GM19043 (cell line): ENCODE data around the gene PRKCD.

Experiments used
- ATAC-seq: cut with Tn5 transposase; IDR thresholded peaks from one replicate; pipeline ENCODE4 v1.9.1; 2021; ENCODE audit warnings: low read depth; ENCODE audit not compliant: unreplicated experiment

The PRKCD gene

DNA sequence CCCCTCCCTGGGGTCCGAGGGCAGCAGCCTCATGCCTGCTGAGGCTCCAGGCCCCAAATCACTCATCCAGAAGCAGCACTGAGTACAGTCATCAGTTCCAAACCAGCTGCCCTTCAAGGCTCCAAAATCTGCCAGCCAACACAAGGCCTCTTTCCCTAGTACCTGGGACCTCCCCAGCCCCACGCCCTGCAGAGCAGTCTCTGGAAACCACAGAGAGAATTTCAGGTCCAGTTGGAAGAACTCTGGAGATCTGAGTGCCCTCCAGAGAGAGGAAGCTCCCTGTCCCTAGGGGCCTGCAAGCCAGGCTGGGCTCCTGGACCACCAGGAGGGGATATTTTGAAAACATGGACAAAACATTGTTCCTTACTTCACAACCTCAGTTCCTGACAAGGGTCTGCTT lies 68.6 kb downstream of the PRKCD start:
- ATAC-seq: no peak

DNA sequence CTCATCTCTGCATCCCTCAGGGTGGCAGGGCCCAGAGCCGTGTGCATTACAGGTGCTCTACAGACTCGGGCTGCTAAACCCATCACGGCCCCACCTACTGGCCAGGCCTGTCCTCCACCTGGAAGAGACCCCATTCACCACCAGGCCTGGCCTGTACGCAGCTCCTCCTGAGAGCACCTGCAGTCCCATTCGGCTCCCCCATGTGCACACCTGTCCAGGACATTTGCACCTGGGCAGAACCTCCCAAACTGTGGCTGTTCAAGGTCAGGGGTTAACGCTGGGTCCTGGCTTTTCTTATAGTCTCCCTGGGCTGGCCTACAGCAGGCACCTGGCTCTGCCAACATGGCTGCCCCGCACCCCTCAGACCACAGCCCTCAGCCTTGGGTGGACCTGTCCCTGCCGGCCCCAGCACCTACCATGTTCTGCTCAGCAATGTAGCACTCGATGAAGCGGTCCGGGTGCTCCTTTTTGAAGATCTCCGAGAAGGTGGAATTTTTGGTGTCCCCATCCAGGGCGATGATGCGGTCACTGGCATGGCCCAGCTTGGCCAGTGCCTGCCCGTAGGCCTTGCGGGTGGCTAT lies 69.1 kb downstream of the PRKCD start:
- ATAC-seq: no peak

DNA sequence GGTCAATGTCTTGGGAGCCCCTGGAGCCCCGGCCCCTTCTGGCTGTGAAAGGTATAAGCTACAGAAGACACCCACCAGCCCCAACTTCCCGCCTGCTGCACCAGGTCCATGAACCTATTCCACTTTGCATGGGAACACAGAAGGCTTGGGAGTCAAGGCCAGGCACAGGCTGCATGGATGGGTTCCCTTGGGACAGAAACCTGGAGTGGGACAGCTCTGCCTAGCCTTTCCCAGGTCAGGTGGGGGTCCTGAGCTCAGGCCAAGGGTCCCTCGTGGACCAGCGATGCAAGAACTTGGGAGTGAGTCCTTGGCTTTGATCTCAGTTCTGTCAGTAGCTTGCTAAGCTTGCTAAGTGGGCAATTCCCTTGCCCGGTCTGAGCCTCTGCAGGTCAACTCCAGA lies 69.8 kb downstream of the PRKCD start:
- ATAC-seq: no peak

DNA sequence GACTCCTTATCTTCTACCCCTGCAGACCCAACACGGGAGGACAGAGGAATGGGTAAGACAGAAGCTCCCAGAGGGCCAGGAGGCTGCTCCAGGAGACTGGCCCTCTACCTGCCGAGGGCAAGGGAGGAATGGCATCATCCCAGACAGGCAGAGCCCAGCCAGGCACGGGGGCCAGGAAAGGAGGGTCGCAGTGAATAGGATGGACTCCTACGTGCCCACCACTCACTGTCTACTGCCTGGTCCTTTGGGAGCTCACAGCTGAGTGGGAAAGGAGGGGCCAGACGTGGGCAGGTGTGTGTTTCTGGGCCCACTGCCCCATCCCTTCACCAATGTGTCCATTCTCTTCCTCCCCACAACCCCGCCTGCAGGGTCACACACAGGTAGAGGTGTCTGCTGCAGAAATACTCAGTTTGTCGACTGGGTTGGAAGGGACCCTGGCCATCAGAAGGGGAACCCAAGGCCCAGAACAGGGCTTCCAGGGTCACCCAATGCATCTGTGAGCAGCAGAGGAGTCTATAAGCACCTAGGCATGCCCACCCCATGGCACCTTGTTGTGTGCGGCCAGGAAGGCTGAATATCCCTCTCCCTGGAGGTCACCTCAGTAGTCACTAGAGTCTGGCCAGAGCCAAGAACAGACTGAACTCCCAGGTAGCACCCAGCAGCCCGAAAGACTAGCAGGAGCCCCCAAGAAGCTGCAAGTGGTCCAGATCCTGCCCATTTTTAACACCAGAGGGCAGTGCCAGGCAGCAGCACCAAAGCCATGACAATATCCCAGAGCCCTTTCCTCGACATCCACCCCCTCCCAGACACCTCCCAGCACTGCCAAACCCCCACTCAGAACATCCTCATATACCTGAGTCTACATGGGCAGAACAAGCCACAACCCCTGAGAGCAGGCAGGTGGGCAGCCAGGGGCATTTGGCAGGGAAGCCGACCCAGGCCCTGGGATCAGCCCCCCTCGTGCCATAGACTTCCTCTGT lies 70.8 kb downstream of the PRKCD start:
- ATAC-seq: no peak

DNA sequence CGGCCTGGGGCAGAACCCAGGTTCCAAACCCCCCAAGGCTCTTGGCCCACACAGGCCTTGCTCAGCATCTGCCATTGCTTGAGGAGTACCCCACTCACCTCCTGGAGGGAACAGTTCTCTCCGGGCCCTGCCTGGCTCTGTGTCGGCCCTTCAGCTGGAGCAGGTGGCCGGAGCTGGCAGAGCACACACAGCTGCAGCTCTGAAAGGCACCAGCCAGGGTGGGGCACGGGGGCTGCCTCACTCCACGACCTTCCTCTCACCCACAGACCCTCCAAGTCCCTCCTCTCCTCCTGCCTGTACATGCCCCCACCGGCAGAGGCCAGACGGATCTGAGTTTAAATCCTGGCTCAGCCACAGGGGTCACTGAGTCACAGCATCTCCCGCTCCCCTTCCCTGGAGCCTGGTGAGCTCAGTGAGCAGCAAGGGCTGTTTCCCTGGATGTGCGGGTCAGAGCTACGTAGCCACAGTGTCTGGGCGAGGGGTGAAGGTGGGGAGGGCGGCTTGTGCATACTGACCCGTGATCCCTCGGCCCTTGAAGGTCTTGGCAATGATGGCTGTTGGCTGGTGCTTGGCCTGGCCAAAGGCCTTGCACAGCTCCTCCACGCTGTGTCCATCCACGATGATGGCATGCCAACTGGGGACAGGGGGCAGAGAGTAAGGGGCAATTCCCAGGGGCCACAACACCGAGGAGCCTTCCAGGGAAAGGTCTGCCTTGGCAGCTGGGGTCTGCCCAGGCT lies 71.8 kb downstream of the PRKCD start:
- no peak for ATAC-seq

DNA sequence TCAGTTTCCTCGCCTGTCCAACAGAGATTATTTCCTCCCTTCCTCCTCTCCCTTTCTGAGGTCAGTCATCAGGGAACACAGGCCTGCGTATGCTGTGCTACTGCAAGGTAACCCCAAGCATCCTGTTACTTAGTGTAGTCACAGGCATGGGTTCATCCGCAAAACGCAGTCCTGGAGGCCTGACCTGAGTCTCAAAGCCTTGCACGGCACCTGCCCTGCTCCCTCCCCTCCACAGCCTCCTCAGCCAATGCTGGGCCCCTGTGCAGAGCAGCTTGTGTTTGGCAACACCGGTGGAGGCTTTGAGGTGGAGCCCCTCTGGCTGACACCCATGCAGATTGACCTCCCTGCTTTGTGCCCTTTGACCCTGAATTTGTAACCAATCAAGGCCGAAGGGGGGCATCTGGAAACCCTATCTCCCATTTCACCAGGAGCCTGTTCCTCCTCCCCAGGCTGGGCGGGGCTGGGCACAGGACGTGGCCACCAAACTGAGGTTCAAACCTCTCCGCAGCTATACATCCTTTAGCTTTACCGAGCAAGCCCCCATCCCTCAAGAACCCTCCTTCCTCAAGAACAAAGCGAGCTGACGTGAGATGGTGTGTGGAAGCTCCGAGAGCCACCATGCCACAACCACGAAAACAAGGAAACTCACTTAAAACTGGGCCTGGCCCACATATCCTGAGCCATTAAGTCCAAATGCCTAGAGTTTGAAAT lies 73.3 kb downstream of the PRKCD start:
- ATAC-seq: no peak

DNA sequence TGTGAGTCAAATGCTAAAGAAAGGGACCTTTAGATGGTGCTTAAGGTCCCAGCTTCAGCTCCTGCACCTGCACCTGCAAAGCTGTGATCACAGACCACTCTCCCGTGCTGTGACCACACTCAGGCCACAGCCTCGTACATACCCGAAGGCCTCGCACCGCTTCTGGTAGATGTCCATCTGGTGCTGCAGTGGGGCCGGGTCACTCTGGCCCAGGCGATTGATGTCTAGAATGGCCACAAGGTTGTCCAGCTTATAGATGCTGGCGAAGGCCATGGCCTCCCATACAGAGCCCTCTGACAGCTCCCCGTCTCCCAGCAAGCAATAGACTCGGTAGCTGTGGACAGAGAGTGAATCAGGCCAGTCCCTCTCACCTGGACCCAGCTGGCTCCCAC lies 73.8 kb downstream of the PRKCD start:
- ATAC-seq: no peak

DNA sequence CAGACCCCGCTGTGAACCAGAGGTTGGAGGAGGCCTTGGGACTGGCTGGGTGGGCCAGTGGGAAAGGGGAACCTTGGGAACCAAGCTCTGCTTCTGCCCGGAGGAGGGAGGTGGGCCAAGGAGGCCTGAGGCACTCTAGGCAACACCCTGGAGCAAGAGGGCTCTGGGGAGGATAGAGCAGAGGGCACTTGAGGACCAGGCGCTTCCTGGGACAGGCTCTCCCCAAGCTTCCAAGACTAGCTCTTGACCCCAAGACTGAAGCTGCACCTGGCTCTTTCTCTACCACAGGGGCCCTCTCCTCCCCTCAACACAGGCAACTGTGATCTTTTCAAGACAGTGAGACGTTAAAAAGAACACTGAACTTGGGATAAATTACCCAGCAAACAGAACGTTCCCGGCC lies 74.5 kb downstream of the PRKCD start:
- no peak for ATAC-seq

DNA sequence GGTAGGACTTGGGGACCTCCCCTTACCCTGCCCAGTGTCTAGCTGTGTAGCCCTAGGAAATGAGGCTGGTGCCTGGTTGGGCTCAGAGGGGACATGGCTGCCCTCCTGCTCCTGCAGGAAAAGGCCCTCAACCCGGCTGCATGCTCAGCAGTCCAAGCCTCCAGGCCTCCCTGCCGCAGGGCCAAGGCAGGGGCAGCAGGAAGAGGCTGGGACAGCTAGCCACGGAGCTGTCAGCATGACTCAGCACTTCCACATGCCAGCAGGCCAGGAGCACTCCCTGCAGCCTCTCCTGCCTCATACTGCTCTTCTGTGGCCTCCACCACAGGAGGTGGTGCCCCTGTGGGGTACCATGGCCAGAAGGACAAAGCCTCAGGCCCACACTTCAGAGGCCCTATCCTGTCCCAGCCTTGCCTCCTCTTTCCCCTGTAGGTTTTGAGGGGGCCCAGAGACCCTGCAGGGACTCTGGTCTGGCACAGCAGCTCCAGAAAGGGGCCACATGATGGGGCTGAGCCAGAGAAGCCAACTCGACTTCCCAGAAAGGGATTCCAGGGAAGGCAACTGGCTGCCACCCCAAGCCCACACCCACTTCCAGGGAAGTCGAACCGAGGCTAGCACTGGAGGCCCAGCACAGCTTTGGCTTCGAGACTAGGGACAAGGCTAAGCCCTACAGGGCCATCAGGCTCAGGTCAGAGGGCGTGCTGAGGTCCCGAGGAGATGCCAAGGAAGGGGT lies 75.3 kb downstream of the PRKCD start:
- no peak for ATAC-seq

DNA sequence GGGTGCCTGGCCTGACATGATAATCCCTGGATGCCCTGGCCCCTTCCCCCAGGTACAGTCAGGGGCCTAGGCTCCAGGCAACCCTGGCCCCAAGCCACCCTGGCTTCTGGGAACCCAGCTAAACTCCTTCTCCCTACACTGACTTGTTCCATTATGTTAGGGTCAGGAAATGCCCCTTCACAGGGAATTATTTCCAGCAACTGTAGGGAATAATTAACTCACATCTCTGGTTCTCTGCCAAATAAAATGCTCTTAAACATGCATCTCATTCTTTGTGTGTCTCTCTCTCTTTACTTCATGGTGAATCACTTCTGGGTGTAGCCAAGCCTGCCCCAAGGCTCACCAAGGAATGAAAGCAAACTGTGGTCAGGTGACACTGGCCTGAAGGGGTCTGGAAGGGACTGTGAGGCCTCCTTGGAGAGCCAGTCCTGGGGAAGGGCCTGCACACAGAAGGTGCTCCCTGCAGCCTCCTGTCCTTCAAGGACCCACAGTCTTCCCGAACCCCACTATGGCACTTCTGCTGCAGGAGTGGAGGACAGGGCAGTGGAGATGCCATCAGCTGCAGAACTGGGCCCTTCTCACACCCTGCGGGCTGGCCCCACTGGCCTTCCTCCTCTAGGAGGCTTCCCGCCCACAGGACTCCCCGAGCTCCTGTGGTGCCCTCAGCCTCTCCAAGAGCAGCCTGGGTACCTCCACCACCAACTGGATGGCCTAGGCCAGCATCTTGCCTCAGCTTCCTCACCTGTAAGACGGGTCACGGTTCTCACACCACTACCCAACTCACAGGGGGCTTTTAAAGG lies 77.2 kb downstream of the PRKCD start:
- ATAC-seq: no peak

DNA sequence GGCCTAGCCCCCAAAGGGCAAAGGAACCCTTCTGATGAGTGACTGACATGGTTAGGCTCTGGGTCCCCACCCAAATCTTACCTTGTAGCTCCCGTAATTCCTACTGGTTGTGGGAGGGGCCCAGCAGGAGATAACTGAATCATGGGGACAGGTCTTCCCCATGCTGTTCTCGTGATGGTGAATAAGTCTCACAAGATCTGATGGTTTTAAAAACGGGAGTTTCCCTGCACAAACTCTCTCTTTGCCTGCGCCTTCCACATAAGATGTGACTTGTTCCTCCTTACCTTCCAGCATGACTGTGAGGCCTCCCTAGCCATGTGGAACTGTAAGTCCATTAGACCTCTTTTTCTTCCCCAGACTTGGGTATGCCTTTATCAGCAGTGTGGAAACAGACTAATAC lies 77.9 kb downstream of the PRKCD start:
- ATAC-seq: no peak

DNA sequence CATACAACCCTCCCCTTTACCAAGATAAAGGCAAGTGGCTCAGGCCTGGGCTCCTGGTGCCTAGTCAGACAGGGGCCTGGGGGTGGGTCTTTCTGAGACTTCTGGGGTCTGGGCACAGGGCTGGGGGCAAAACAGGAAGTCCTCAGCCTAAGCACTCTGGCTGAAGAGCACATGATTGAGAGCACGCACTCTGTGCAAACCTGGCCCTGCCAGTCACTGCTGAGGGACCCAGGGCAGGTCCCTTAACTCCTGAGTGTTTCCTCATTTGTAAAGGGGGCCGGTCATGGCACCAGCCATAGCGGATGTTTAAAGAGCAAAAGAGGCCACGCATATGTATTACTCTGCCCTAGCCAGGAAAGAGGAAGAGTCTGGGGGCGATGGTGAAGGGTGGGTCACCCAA lies 78.8 kb downstream of the PRKCD start:
- ATAC-seq: no peak

DNA sequence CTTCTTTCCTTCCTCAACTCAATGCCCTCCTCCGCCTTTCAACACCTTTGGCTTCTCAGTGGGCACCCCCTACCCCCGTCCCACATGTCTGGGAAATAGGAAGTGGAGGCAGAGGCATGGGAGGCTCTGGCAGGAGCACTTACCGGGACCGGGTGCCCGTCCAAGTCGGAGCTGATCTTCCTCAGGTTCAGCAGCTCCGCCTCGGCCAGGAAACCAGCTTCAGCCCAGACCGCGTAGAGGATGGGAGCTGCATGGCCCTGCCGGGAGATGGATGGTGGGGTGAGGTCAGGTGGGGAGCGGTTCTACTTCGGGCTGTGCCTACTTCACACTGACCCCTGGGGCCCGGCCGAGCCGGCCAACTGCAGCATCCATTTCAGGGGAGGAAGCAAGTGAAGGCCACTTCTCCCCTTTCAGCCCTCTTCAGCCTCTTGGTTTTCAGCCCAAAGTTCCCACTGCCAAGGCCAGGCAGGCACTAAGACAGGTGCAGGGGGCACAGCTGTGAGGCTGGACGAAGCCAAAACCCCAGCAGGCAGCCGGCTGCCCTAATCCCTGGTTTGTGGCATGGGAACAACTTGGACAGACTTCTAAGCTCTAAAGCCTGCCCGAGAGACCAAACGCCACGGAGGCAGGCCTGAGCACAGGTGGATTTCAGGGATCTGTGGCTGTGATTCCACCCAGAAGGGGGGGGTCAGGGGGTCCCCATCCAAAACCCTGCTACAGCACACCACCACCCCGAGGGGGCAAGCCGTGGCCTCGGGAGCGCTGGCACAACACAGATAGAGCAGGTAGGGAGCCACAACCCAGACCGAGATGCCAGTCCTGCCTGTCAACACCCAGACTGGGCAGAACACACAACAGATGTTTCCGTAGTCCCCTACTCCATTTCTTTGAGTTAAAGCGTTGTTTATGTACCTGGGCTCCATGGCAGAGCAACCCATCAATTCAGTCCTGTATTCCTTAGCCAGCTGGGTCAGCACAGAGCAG lies 80.3 kb downstream of the PRKCD start:
- ATAC-seq: no peak

DNA sequence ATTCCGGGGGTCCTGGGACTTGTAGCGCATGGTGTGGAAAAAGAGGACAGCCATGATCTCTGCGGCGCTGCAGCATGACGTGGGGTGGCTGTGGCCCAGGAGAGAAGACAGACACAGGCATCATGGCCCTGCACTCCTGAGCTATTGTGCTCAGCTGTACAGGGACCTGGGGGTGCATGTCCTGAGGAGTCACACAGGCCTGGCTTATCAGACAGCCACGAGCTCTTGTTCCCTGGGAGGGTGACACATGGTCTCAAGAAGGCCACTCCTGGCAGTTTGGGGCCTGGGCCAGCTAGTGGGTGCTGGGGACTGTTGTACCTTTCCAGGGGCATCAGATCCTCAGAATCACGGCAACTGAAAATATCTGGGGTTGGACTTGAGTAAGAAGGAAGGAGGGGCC lies 81.1 kb downstream of the PRKCD start:
- ATAC-seq: no peak
